ENCODE measurements around the gene DIS3L2.

Gene DIS3L2

GRCh38 chr2:231955758-231956472 lies 5.6 kb upstream of the DIS3L2 start:
- Histone ChIP-seq H3K27ac (ENCODE audit: low read depth, low read length) (no peak overlapping the region), H3K27me3 (ENCODE audit: control insufficient read depth in 1 of 2, insufficient read depth in 2 of 2, low read length in 2 of 2) (no peaks in the 10 kb centered on the region), H3K9ac (ENCODE audit: low read depth in 1 of 2, low read length in 2 of 2) (no peak overlapping the region), H3K36me3 (ENCODE audit: control insufficient read depth in 1 of 2, insufficient read depth in 2 of 2, low read length in 2 of 2) (no peaks in the 10 kb centered on the region), H3K9me3 (ENCODE audit: control insufficient read depth in 1 of 2, low read length in 2 of 2) (no peaks in the 10 kb centered on the region), H3K4me1 (ENCODE audit: control insufficient read depth in 1 of 2, insufficient read depth in 2 of 2, low read length in 2 of 2) (peaks cover 3% of the 10 kb centered on the region in 2 donors), H3K4me3 (ENCODE audit: low read depth in 1 of 2, low read length in 2 of 2) (no peak overlapping the region)

DNA sequence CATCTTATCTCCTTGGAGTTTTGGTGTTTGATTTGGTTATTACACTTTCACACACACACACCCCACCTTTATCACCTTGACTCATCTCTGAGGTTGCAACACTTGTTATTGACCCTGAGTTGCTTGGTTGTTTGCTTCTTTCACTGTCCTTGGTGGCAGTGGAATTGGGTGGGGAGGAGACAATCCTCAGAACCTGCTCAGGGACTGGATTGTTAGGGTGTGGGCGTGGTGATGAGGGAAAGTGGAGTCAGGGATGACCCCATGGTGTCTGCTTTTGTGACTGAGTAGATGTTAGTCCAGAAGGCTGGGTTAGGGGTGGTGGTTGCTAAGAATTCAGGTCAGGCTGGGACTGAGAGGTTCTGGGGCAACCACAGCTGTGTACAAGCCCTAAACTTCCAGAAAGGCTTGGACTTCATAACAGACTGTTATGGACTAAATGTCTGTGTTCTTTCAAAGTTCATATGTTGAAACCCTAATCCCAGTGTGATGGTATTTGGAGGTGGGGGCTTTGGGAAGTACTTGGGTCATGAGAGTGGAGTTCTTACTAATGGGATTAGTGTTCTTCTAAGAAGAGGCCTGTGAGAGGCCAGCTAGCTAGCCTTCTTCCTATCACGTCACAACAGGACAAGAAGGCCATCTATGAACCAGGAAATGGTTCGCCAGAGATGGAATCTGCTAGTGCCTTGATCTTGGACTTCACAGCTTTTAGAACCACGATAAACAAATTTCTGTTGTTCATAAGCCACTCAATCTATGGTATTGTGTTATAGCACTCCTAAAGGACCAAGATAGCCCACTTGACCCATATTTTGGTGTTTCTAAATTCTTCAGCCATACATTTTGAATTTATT lies 3.4 kb upstream of the DIS3L2 start:
- Histone ChIP-seq H3K36me3 (ENCODE audit: control insufficient read depth in 1 of 2, insufficient read depth in 2 of 2, low read length in 2 of 2) (no peaks in the 10 kb centered on the region), H3K27me3 (ENCODE audit: control insufficient read depth in 1 of 2, insufficient read depth in 2 of 2, low read length in 2 of 2) (no peaks in the 10 kb centered on the region), H3K9me3 (ENCODE audit: control insufficient read depth in 1 of 2, low read length in 2 of 2) (no peaks in the 10 kb centered on the region), H3K4me3 (ENCODE audit: low read depth in 1 of 2, low read length in 2 of 2) (no peak overlapping the region), H3K9ac (ENCODE audit: low read depth in 1 of 2, low read length in 2 of 2) (no peak overlapping the region), H3K4me1 (ENCODE audit: control insufficient read depth in 1 of 2, insufficient read depth in 2 of 2, low read length in 2 of 2) (peaks cover 5 to 11% of the 10 kb centered on the region in 2 donors), H3K27ac (ENCODE audit: low read depth, low read length) (no peak overlapping the region)

- peak overlapping the region; percentile 80 to 86 for H3K9ac ChIP-seq (ENCODE audit: low read depth in 1 of 2, low read length in 2 of 2)
- H3K27ac ChIP-seq (ENCODE audit: low read depth, low read length), result no peak overlapping the region
- peak overlapping the region; percentile 99 to 100 for H3K4me3 ChIP-seq (ENCODE audit: low read depth in 1 of 2, low read length in 2 of 2)
These were observed 634 bp upstream of the DIS3L2 start for GRCh38 chr2:231960810-231961348.

DNA sequence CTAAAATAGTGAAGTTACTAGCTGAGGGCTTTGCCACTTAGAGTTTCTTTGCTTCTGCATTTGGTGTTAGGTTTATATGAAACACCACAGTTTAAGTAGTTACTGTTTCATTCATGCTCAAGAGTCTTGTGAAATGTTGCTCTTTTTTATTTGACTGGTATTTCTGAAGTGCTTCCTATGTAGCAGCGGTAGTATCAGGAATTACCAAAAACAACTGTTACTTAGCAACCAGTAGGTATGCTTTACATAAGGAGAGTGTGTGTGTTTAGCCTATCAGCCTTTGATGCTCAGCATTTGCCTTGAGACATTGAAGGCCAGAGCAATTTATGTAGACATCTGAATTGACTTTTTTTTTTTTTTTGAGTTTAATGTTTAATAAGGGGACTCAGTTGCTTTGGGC lies 3.6 kb downstream of the DIS3L2 start:
- H3K4me3 ChIP-seq (ENCODE audit: low read depth in 1 of 2, low read length in 2 of 2), result no peak overlapping the region
- H3K27me3 ChIP-seq (ENCODE audit: control insufficient read depth in 1 of 2, insufficient read depth in 2 of 2, low read length in 2 of 2), result no peaks in the 10 kb centered on the region
- no peak overlapping the region for H3K9ac ChIP-seq (ENCODE audit: low read depth in 1 of 2, low read length in 2 of 2)
- H3K9me3 ChIP-seq (ENCODE audit: control insufficient read depth in 1 of 2, low read length in 2 of 2), result peaks cover 0 to 4% of the 10 kb centered on the region in 2 donors
- no peak overlapping the region for H3K27ac ChIP-seq (ENCODE audit: low read depth, low read length)
- H3K36me3 ChIP-seq (ENCODE audit: control insufficient read depth in 1 of 2, insufficient read depth in 2 of 2, low read length in 2 of 2), result no peaks in the 10 kb centered on the region
- peaks cover 5 to 11% of the 10 kb centered on the region in 2 donors for H3K4me1 ChIP-seq (ENCODE audit: control insufficient read depth in 1 of 2, insufficient read depth in 2 of 2, low read length in 2 of 2)

More at GRCh38 chr2:231960810-231961348, 634 bp upstream of the DIS3L2 start:
- no peaks in the 10 kb centered on the region for H3K36me3 ChIP-seq (ENCODE audit: control insufficient read depth in 1 of 2, insufficient read depth in 2 of 2, low read length in 2 of 2)
- H3K27me3 ChIP-seq (ENCODE audit: control insufficient read depth in 1 of 2, insufficient read depth in 2 of 2, low read length in 2 of 2), result no peaks in the 10 kb centered on the region
- peaks cover 5 to 11% of the 10 kb centered on the region in 2 donors for H3K4me1 ChIP-seq (ENCODE audit: control insufficient read depth in 1 of 2, insufficient read depth in 2 of 2, low read length in 2 of 2)
- H3K9me3 ChIP-seq (ENCODE audit: control insufficient read depth in 1 of 2, low read length in 2 of 2), result no peaks in the 10 kb centered on the region

DNA sequence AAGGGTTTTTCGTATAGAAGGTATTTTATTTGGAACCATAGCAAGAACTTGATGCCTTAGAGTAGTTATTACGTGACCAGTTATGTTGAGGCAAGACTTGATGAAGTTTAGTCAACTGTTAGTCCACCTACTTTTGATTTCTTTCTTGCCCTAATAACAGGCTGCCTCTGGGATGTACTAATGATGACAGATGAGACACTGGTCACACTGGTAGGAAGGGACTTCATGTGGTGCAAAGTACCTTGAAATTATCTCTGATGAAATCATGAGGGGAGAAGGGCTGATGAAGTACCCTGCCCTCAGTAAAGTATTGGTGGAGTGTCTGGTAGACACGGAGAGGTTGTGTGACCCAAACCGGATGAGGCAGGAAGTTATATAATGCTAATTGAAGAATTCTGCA lies 5.4 kb downstream of the DIS3L2 start:
- H3K36me3 ChIP-seq (ENCODE audit: control insufficient read depth in 1 of 2, insufficient read depth in 2 of 2, low read length in 2 of 2), result no peaks in the 10 kb centered on the region
- peaks cover 0 to 4% of the 10 kb centered on the region in 2 donors for H3K9me3 ChIP-seq (ENCODE audit: control insufficient read depth in 1 of 2, low read length in 2 of 2)
- no peak overlapping the region for H3K4me3 ChIP-seq (ENCODE audit: low read depth in 1 of 2, low read length in 2 of 2)
- H3K27me3 ChIP-seq (ENCODE audit: control insufficient read depth in 1 of 2, insufficient read depth in 2 of 2, low read length in 2 of 2), result no peaks in the 10 kb centered on the region
- peaks cover 0 to 5% of the 10 kb centered on the region in 2 donors for H3K4me1 ChIP-seq (ENCODE audit: control insufficient read depth in 1 of 2, insufficient read depth in 2 of 2, low read length in 2 of 2)
- H3K9ac ChIP-seq (ENCODE audit: low read depth in 1 of 2, low read length in 2 of 2), result no peak overlapping the region
- H3K27ac ChIP-seq (ENCODE audit: low read depth, low read length), result no peak overlapping the region

DNA sequence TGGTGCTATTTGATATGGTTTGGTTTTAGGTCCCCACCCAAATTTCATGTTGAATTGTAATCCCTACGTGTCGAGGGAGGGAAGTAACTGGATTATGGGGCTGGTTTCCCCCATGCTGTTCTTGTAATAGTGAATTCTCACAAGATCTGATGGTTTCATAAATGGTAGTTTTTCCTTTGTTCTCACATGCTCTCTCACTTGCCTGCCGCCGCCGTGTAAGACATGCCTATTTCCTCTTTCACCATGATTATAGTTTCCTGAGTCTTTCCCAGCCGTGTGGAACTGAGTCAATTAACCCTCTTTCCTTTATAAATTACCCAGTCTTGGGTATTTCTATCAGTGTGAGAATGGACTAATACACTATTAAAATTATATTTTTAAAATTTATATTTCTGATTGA lies 7.3 kb downstream of the DIS3L2 start:
- H3K4me3 ChIP-seq (ENCODE audit: low read depth in 1 of 2, low read length in 2 of 2), result no peak overlapping the region
- no peaks in the 10 kb centered on the region for H3K36me3 ChIP-seq (ENCODE audit: control insufficient read depth in 1 of 2, insufficient read depth in 2 of 2, low read length in 2 of 2)
- no peak overlapping the region for H3K27ac ChIP-seq (ENCODE audit: low read depth, low read length)
- H3K9ac ChIP-seq (ENCODE audit: low read depth in 1 of 2, low read length in 2 of 2), result no peak overlapping the region
- peaks cover 0 to 4% of the 10 kb centered on the region in 2 donors for H3K9me3 ChIP-seq (ENCODE audit: control insufficient read depth in 1 of 2, low read length in 2 of 2)
- H3K27me3 ChIP-seq (ENCODE audit: control insufficient read depth in 1 of 2, insufficient read depth in 2 of 2, low read length in 2 of 2), result no peaks in the 10 kb centered on the region
- H3K4me1 ChIP-seq (ENCODE audit: control insufficient read depth in 1 of 2, insufficient read depth in 2 of 2, low read length in 2 of 2), result no peaks in the 10 kb centered on the region

GRCh38 chr2:231970461-231970860 lies 8.9 kb downstream of the DIS3L2 start:
- H3K9ac ChIP-seq (ENCODE audit: low read depth in 1 of 2, low read length in 2 of 2), result no peak overlapping the region
- H3K27ac ChIP-seq (ENCODE audit: low read depth, low read length), result no peak overlapping the region

DNA sequence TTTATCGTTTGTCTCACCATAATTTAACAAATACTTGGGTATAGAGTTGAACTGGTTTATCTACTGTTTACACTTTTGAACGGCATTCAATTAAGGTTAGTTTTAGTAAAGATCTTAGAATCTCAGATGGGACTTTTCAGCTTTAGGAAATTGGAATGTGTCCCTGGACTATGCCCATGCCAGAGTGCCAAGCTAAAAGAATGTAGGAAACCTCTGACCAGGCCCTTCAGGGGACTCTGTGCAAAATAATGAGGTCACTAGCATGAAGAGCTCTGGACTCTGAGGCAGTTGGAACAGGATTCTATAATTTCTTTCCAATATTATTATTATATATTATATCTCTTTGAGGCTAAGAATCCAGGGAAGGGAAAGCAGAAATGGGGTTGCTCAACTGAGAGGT lies 13.5 kb downstream of the DIS3L2 start:
- Histone ChIP-seq H3K27ac (ENCODE audit: low read depth, low read length) (no peak overlapping the region), H3K4me1 (ENCODE audit: control insufficient read depth in 1 of 2, insufficient read depth in 2 of 2, low read length in 2 of 2) (no peaks in the 10 kb centered on the region), H3K9me3 (ENCODE audit: control insufficient read depth in 1 of 2, low read length in 2 of 2) (no peaks in the 10 kb centered on the region), H3K27me3 (ENCODE audit: control insufficient read depth in 1 of 2, insufficient read depth in 2 of 2, low read length in 2 of 2) (no peaks in the 10 kb centered on the region), H3K4me3 (ENCODE audit: low read depth in 1 of 2, low read length in 2 of 2) (no peak overlapping the region), H3K9ac (ENCODE audit: low read depth in 1 of 2, low read length in 2 of 2) (no peak overlapping the region), H3K36me3 (ENCODE audit: control insufficient read depth in 1 of 2, insufficient read depth in 2 of 2, low read length in 2 of 2) (no peaks in the 10 kb centered on the region)

More at GRCh38 chr2:231970461-231970860, 8.9 kb downstream of the DIS3L2 start:
- no peaks in the 10 kb centered on the region for H3K4me1 ChIP-seq (ENCODE audit: control insufficient read depth in 1 of 2, insufficient read depth in 2 of 2, low read length in 2 of 2)
- no peaks in the 10 kb centered on the region for H3K36me3 ChIP-seq (ENCODE audit: control insufficient read depth in 1 of 2, insufficient read depth in 2 of 2, low read length in 2 of 2)
- H3K27me3 ChIP-seq (ENCODE audit: control insufficient read depth in 1 of 2, insufficient read depth in 2 of 2, low read length in 2 of 2), result no peaks in the 10 kb centered on the region
- H3K9me3 ChIP-seq (ENCODE audit: control insufficient read depth in 1 of 2, low read length in 2 of 2), result peaks cover 0 to 4% of the 10 kb centered on the region in 2 donors
- no peak overlapping the region for H3K4me3 ChIP-seq (ENCODE audit: low read depth in 1 of 2, low read length in 2 of 2)

DNA sequence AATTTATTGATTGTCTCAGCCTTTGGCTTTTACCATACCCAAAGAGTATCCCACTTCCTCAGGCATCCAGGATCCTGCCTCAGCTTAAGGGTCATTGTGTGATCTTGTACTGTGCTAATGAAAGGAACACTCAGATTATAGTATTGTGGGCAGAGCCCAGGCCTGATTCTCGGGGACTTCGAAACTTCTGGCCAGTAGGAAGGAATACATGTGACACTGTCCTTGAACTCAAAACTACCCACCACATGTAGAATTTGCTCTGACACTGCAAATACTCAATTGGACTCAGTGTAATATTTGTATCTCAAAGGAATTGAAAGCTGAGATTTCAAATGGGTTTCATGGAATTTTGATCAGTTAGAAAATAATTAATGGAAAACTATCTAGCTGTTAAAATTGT lies 15.9 kb downstream of the DIS3L2 start:
- Histone ChIP-seq H3K9me3 (ENCODE audit: control insufficient read depth in 1 of 2, low read length in 2 of 2) (no peaks in the 10 kb centered on the region), H3K27ac (ENCODE audit: low read depth, low read length) (no peak overlapping the region), H3K4me3 (ENCODE audit: low read depth in 1 of 2, low read length in 2 of 2) (no peak overlapping the region), H3K4me1 (ENCODE audit: control insufficient read depth in 1 of 2, insufficient read depth in 2 of 2, low read length in 2 of 2) (no peaks in the 10 kb centered on the region), H3K9ac (ENCODE audit: low read depth in 1 of 2, low read length in 2 of 2) (no peak overlapping the region), H3K27me3 (ENCODE audit: control insufficient read depth in 1 of 2, insufficient read depth in 2 of 2, low read length in 2 of 2) (no peaks in the 10 kb centered on the region), H3K36me3 (ENCODE audit: control insufficient read depth in 1 of 2, insufficient read depth in 2 of 2, low read length in 2 of 2) (no peaks in the 10 kb centered on the region)

DNA sequence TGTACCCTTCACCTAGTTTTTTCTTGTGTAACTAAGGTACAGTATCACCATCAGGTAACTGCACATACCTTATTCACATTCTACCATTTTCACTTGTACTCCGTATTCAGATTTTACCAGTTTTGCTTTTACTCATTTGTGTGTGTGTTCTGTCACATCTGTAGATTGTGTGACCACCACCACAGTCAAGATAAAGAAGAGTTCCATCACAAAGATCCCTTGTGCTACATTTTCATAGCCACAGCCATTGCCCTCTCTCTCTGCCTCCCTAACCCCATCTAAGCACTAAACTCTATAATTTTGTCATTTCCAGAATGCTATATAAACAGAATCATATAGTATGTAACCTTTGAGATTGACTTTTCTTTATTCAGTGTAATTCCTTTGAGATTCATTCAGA lies 23.5 kb downstream of the DIS3L2 start:
- H3K9ac ChIP-seq (ENCODE audit: low read depth in 1 of 2, low read length in 2 of 2), result no peak overlapping the region
- H3K4me3 ChIP-seq (ENCODE audit: low read depth in 1 of 2, low read length in 2 of 2), result no peak overlapping the region
- H3K4me1 ChIP-seq (ENCODE audit: control insufficient read depth in 1 of 2, insufficient read depth in 2 of 2, low read length in 2 of 2), result peaks cover 0 to 6% of the 10 kb centered on the region in 2 donors

More for the DNA sequence above, 23.5 kb downstream of the DIS3L2 start:
- H3K9me3 ChIP-seq (ENCODE audit: control insufficient read depth in 1 of 2, low read length in 2 of 2), result no peaks in the 10 kb centered on the region
- H3K27ac ChIP-seq (ENCODE audit: low read depth, low read length), result no peak overlapping the region
- no peaks in the 10 kb centered on the region for H3K27me3 ChIP-seq (ENCODE audit: control insufficient read depth in 1 of 2, insufficient read depth in 2 of 2, low read length in 2 of 2)
- H3K36me3 ChIP-seq (ENCODE audit: control insufficient read depth in 1 of 2, insufficient read depth in 2 of 2, low read length in 2 of 2), result no peaks in the 10 kb centered on the region

All from duodenal mucosa (tissue), 2 donors.